B cell (primary cell): Measurements from ENCODE around the gene CHST11. TPM values are rescaled to one million over a fixed set of nuclear protein-coding genes. Genes with fewer than 3 reads are reported as not detected.

Experiments used
- ATAC-seq: fragments of 200-7000 bp; cut with Tn5 transposase; one replicate; pipeline ENCODE4 v1.10.0; 2021; ENCODE audit warnings: low read depth, mild to moderate bottlenecking, moderate number of reproducible peaks, moderate library complexity
- CTCF ChIA-PET: fragments of 350-600 bp; sonication (Branson Sonifier 250); formaldehyde crosslinking; loops from one replicate; lab custom pipeline; 2021; ENCODE audit warnings: antibody characterized with exemption, inconsistent platforms; lab: Charles Lee
- POLR2A ChIA-PET: fragments of 350-600 bp; sonication (Branson Sonifier 250); formaldehyde crosslinking; loops from one replicate; lab custom pipeline; 2021; ENCODE audit warnings: antibody characterized with exemption; lab: Charles Lee
- DNase-seq: peaks from one replicate; pipeline ENCODE4 v3.0.0; 2013
- H2AFZ ChIP-seq: 2 replicates; pipeline ENCODE4 v1.6.1; 2012; ENCODE audit warnings: mild to moderate bottlenecking, low read depth, low read length; ENCODE audit not compliant: insufficient read depth, poor library complexity, severe bottlenecking
- H3K27ac ChIP-seq, 2 donors: 1 replicate in 1 of 2; 2 replicates in 1 of 2; pipeline ENCODE4 v1.5.1; 2012 to 2013; ENCODE audit warnings: low read length in 2 of 2, mild to moderate bottlenecking in 2 of 2, moderate library complexity in 1 of 2
- H3K27me3 ChIP-seq, 4 experiments: fragments of 200-600 bp in 1 of 4; sonication (generic) in 1 of 4; replicated peaks in 1 of 4; 1 replicate in 2 of 4; 2 replicates in 2 of 4; pipeline versions ENCODE4 v1.6.1 to v1.7.0; 2013 to 2016; ENCODE audit warnings: low read length in 3 of 4, mild to moderate bottlenecking in 2 of 4, mixed read lengths in 1 of 4, moderate library complexity in 1 of 4; ENCODE audit not compliant: insufficient read depth in 4 of 4, control insufficient read depth in 3 of 4; ENCODE audit errors: control extremely low read depth in 1 of 4
- H3K36me3 ChIP-seq, 2 experiments: replicated peaks in 1 of 2; 1 replicate in 1 of 2; 2 replicates in 1 of 2; pipeline versions ENCODE4 v1.6.1 to v1.7.1; 2013; ENCODE audit warnings: low read length in 1 of 2; ENCODE audit not compliant: insufficient read depth in 2 of 2, control insufficient read depth in 1 of 2; ENCODE audit errors: control extremely low read depth in 1 of 2, extremely low read depth in 1 of 2
- H3K4me1 ChIP-seq, 2 donors: fragments of 200-600 bp in 1 of 2; sonication (generic) in 1 of 2; 1 replicate in 1 of 2; 2 replicates in 1 of 2; pipeline versions ENCODE4 v1.5.1 to v1.6.1; 2013 to 2017; ENCODE audit warnings: low read length in 2 of 2; ENCODE audit not compliant: control insufficient read depth in 2 of 2, insufficient read depth in 2 of 2
- H3K4me2 ChIP-seq: replicated peaks from 2 replicates; pipeline ENCODE3; 2012; ENCODE audit warnings: mild to moderate bottlenecking, low read depth, low read length; ENCODE audit not compliant: poor library complexity, severe bottlenecking
- H3K4me3 ChIP-seq, 5 experiments: fragments of 200-600 bp in 1 of 5; sonication (generic) in 1 of 5; 1 replicate in 3 of 5; 2 replicates in 2 of 5; pipeline versions ENCODE4 v1.5.1 to v1.7.0; 2011 to 2016; ENCODE audit warnings: low read length in 4 of 5, mild to moderate bottlenecking in 4 of 5, low read depth in 2 of 5, control low read depth in 1 of 5, moderate library complexity in 1 of 5; ENCODE audit not compliant: insufficient read depth in 1 of 5; ENCODE audit errors: control extremely low read depth in 1 of 5, extremely low read depth in 1 of 5
- H3K79me2 ChIP-seq: fragments of 200-600 bp; sonication (generic); one replicate; pipeline ENCODE4 v1.6.0; 2016; ENCODE audit warnings: low read length; ENCODE audit not compliant: control insufficient read depth, insufficient read depth
- H3K9ac ChIP-seq: fragments of 200-600 bp; sonication (generic); 2 replicates; pipeline ENCODE4 v1.6.1; 2017; ENCODE audit warnings: mild to moderate bottlenecking, low read length, moderate library complexity
- H3K9me3 ChIP-seq, 3 donors: one replicate each; pipeline versions ENCODE4 v1.6.1 to v1.7.1; 2013; ENCODE audit warnings: low read length in 2 of 3; ENCODE audit not compliant: control insufficient read depth in 2 of 3, insufficient read depth in 1 of 3; ENCODE audit errors: control extremely low read depth in 1 of 3
- H4K20me1 ChIP-seq: 2 replicates; pipeline ENCODE4 v1.6.0; 2012; ENCODE audit warnings: mild to moderate bottlenecking, low read length; ENCODE audit not compliant: insufficient read depth, control insufficient read depth, poor library complexity, severe bottlenecking
- H3K27ac Mint-ChIP-seq: one replicate; pipeline ENCODE4 v1.8.0; 2021; ENCODE audit warnings: mixed read lengths
- H3K27me3 Mint-ChIP-seq: one replicate; pipeline ENCODE4 v1.8.0; 2021; ENCODE audit warnings: mixed read lengths
- H3K4me1 Mint-ChIP-seq: one replicate; pipeline ENCODE4 v1.8.0; 2021; ENCODE audit warnings: mixed read lengths
- H3K4me3 Mint-ChIP-seq: one replicate; pipeline ENCODE4 v1.8.0; 2021; ENCODE audit warnings: mixed read lengths
- H3K9me3 Mint-ChIP-seq: one replicate; pipeline ENCODE4 v1.8.0; 2022; ENCODE audit warnings: mixed read lengths; ENCODE audit not compliant: insufficient read depth
- EZH2 ChIP-seq: IDR thresholded peaks from 2 replicates; pipeline ENCODE4 v1.6.1; 2012; ENCODE audit warnings: borderline replicate concordance, low read depth, mild to moderate bottlenecking, moderate library complexity, low read length; ENCODE audit not compliant: insufficient read depth, poor library complexity, severe bottlenecking
- WGBS: methylation state at CpG from one replicate; pipeline ENCODE4 v1.1.5; 2013; ENCODE audit warnings: missing lambda C conversion rate; ENCODE audit not compliant: insufficient coverage; 5-methylcytosine and 5-hydroxymethylcytosine counted together
- intact Hi-C: fragments of 100-400 bp; cut with micrococcal nuclease; formaldehyde crosslinking; loops from one replicate; pipeline ENCODE4 v1.10.0; 2022
- polyA plus RNA-seq: library from polyadenylated mRNA; depleted of rRNA; stranded (reverse); fragments of >200 nt; gene quantifications from 2 replicates; pipeline ENCODE4 v1.2.3, GENCODE V29; 2012
- total RNA-seq, 2 donors: library from RNA; stranded (reverse); fragments of 120-200 nt in 1 of 2; gene quantifications; 1 replicate in 1 of 2; 2 replicates in 1 of 2; pipeline versions ENCODE4 v1.2.3 to v1.2.4, GENCODE V29; 2013 to 2022
- TF ChIP-seq, protein P1 (sequence below): fragments of 200-600 bp; IDR thresholded peaks from one replicate; pipeline ENCODE4 v1.8.0; 2022; ENCODE audit warnings: antibody characterized with exemption, mild to moderate bottlenecking

The CHST11 gene
- total and polyA plus RNA-seq, 2 donors (not counting 1 experiment from before 2014, with no cell fraction given) = 46.3 to 152 TPM

DNA sequence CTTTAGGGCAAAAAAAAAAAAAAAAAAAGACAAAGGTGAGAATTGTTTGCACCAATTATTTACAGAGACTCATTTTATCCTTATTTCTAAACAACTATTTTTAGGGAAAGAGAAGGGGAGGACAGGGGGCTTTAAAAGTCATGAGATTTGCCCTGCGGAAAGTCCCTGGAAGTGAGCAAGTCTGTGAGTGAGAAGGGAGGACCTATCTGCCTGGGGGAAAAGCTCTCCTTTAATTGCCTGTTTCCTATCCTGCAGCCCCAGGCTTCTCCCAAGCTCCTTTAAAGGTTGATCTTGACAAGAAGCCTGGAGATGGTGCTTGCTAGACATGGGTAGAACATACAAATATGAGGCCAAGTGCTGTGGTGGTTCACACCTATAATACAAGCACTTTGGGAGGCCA is 8.3 kb upstream of the CHST11 start:
- no peak overlapping the region for H3K4me3 Mint-ChIP-seq
- ATAC-seq = no peak
- Histone ChIP-seq H3K27ac (no peak overlapping the region), H3K27me3 (no peaks in the 10 kb centered on the region), H3K4me2 (no peak overlapping the region), H3K9ac (no peak overlapping the region), H2AFZ (no peak overlapping the region), H3K9me3 (peaks cover 1 to 9% (median 5%) of the 10 kb centered on the region in 3 donors), H4K20me1 (no peaks in the 10 kb centered on the region), H3K4me3 (no peak overlapping the region), H3K36me3 (no peaks in the 10 kb centered on the region), H3K4me1 (no peaks in the 10 kb centered on the region), H3K79me2 (no peaks in the 10 kb centered on the region)
- ChIA-PET POLR2A (interaction anchor here (0.6 kb wide), 1 partner anchor 178 kb away, joined by 3 read pairs; no protein-coding TSS in a partner anchor), CTCF (interaction anchor here (1.3 to 1.6 kb wide), 2 partner anchors 10 to 67 kb away, joined by 4 to 7 read pairs; no protein-coding TSS in a partner anchor)
- WGBS = no CpG with 5 or more reads among the region's 1 CpG
- no peak overlapping the region for H3K27ac Mint-ChIP-seq
- TF ChIP-seq, protein P1, sequence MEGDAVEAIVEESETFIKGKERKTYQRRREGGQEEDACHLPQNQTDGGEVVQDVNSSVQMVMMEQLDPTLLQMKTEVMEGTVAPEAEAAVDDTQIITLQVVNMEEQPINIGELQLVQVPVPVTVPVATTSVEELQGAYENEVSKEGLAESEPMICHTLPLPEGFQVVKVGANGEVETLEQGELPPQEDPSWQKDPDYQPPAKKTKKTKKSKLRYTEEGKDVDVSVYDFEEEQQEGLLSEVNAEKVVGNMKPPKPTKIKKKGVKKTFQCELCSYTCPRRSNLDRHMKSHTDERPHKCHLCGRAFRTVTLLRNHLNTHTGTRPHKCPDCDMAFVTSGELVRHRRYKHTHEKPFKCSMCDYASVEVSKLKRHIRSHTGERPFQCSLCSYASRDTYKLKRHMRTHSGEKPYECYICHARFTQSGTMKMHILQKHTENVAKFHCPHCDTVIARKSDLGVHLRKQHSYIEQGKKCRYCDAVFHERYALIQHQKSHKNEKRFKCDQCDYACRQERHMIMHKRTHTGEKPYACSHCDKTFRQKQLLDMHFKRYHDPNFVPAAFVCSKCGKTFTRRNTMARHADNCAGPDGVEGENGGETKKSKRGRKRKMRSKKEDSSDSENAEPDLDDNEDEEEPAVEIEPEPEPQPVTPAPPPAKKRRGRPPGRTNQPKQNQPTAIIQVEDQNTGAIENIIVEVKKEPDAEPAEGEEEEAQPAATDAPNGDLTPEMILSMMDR = no peak
- TF ChIP-seq EZH2 = no peak
- peaks cover 3% of the 10 kb centered on the region for H3K27me3 Mint-ChIP-seq
- peaks cover 11% of the 10 kb centered on the region for H3K9me3 Mint-ChIP-seq
- intact Hi-C loops = no loop called here
- peaks cover 4% of the 10 kb centered on the region for H3K4me1 Mint-ChIP-seq
- DNase-seq = no peak

DNA sequence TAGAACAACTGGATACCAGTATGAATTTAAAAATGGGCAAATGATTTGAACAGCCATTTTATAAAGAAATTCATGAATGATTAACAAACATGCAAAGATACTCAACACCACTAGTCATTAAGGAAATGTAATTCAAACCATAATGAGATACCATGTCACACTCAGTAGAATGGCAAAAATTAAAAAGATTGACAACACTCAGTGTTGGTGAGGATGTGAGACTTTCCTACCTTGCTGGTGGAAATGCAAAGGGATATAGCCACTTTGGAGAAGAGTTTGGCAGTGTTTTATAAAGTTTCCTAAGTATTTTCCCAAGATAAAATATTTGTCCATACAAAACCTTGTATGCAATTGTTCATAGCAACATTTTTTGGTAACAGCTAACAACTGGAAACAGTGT is 6.0 kb upstream of the CHST11 start:
- Histone ChIP-seq H4K20me1 (no peaks in the 10 kb centered on the region), H3K4me2 (no peak overlapping the region), H3K27me3 (no peaks in the 10 kb centered on the region), H3K4me3 (no peak overlapping the region), H2AFZ (no peak overlapping the region), H3K4me1 (no peaks in the 10 kb centered on the region), H3K9me3 (peaks cover 1 to 7% (median 5%) of the 10 kb centered on the region in 3 donors), H3K9ac (no peak overlapping the region), H3K36me3 (no peaks in the 10 kb centered on the region), H3K27ac (no peak overlapping the region), H3K79me2 (no peaks in the 10 kb centered on the region)
- ATAC-seq = no peak
- Mint-ChIP-seq H3K27ac (no peak overlapping the region), H3K4me3 (no peak overlapping the region), H3K9me3 (peaks cover 11% of the 10 kb centered on the region), H3K4me1 (peaks cover 16% of the 10 kb centered on the region), H3K27me3 (no peaks in the 10 kb centered on the region)
- intact Hi-C loops = loop anchor here (10.0 kb wide), 1 partner anchor 604 kb away; no protein-coding TSS in a partner anchor
- ChIA-PET CTCF (no interaction called here), POLR2A (no interaction called here)
- no peak for DNase-seq
- TF ChIP-seq, protein P1 = no peak
- no peak for TF ChIP-seq EZH2
